Subcutaneous abdominal adipose tissue (tissue), 5 donors: ENCODE results near the gene HBG2.

Experiments used
- H3K27ac ChIP-seq: one replicate; pipeline ENCODE4 v1.7.0; 2013; ENCODE audit warnings: low read depth, mild to moderate bottlenecking, inconsistent platforms, low read length, moderate library complexity
- H3K27me3 ChIP-seq, 5 donors: one replicate each; pipeline ENCODE4 v1.7.0; 2013; ENCODE audit warnings: low read length in 5 of 5, inconsistent platforms in 1 of 5; ENCODE audit not compliant: control insufficient read depth in 5 of 5, insufficient read depth in 4 of 5
- H3K36me3 ChIP-seq, 5 donors: one replicate each; pipeline ENCODE4 v1.7.0; 2013; ENCODE audit warnings: low read length in 5 of 5; ENCODE audit not compliant: control insufficient read depth in 5 of 5, insufficient read depth in 5 of 5
- H3K4me1 ChIP-seq, 5 donors: one replicate each; pipeline ENCODE4 v1.7.0; 2013; ENCODE audit warnings: low read length in 5 of 5, mild to moderate bottlenecking in 3 of 5, moderate library complexity in 1 of 5; ENCODE audit not compliant: control insufficient read depth in 5 of 5, insufficient read depth in 5 of 5
- H3K4me3 ChIP-seq, 5 donors: one replicate each; pipeline ENCODE4 v1.7.0; 2013; ENCODE audit warnings: low read length in 5 of 5, low read depth in 1 of 5
- H3K9ac ChIP-seq, 5 donors: one replicate each; pipeline ENCODE4 v1.7.0; 2013; ENCODE audit warnings: low read length in 5 of 5, mild to moderate bottlenecking in 4 of 5, moderate library complexity in 3 of 5
- H3K9me3 ChIP-seq, 5 donors: one replicate each; pipeline ENCODE4 v1.7.0; 2013; ENCODE audit warnings: low read length in 5 of 5; ENCODE audit not compliant: control insufficient read depth in 5 of 5
- donor health status: healthy.
- donor health status: healthy.
- donor health status: healthy.
- donor health status: healthy.
- donor health status: healthy.

Gene HBG2

DNA sequence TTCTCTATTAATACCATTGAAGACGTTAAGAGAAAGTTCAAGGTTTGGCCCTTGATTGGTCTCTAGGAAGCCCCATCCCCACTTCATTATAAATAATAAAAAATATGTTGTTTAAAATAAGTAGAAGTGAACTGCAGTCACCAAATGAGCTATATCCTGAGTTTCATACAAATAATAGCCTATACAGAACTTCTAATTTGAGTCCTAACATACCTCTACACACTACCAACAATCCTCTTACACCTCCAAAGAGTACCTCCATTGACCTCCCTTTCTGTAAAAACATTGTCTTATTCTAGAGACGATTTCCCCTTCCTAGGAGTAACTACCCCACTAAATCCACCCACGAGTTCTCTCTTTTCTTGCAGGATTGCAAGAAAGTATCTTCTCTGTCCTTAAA lies 13.1 kb downstream of the HBG2 start:
- Histone ChIP-seq H3K27ac (no peak overlapping the region), H3K9me3 (no peaks in the 10 kb centered on the region), H3K4me1 (no peaks in the 10 kb centered on the region), H3K4me3 (no peak overlapping the region), H3K27me3 (peaks cover 0 to 6% (median 0%) of the 10 kb centered on the region in 5 donors), H3K36me3 (no peaks in the 10 kb centered on the region), H3K9ac (no peak overlapping the region)

DNA sequence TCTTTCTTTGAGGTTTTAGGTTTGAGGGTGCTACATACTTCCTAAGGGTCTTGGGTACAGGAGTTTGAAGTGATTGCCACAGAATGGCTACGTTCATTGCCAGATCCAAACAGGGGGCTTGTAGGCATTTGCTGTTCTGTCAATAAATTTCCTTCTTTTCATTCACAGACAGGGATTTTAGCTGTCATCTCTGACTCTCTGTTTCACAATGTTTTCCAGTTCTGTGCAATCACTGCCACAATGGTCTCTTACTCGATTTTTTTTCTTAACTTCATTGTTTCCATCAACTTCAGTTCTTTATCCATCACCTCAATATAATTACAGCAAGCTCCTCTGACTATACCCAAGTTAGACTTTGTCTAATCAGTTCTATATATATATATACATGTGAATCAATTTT lies 14.1 kb downstream of the HBG2 start:
- Histone ChIP-seq H3K27me3 (peaks cover 0 to 6% (median 0%) of the 10 kb centered on the region in 5 donors), H3K36me3 (no peaks in the 10 kb centered on the region), H3K4me3 (no peak overlapping the region), H3K27ac (no peak overlapping the region), H3K9ac (no peak overlapping the region), H3K9me3 (no peaks in the 10 kb centered on the region), H3K4me1 (no peaks in the 10 kb centered on the region)

DNA sequence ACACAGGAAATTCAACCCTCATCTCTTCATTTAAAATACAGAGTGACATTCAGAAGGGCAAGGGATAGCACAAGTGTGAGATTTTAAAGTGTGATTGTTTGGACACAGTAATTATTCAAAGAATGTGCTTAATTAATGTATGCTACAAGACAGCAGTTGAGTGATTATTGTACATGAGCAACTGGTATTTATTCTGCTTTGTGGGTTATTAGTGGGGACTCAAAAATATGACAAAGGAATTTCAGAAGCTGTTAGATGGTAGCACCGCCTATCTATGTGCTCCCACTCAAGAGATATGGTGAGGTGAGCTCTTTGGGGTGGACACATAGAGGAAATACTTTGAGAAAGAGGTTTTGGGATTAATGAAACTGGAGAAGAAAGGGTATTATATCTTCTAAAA lies 14.5 kb downstream of the HBG2 start:
- Histone ChIP-seq H3K27me3 (peaks cover 0 to 6% (median 0%) of the 10 kb centered on the region in 5 donors), H3K4me3 (no peak overlapping the region), H3K9me3 (no peaks in the 10 kb centered on the region), H3K36me3 (no peaks in the 10 kb centered on the region), H3K27ac (no peak overlapping the region), H3K9ac (no peak overlapping the region), H3K4me1 (no peaks in the 10 kb centered on the region)

DNA sequence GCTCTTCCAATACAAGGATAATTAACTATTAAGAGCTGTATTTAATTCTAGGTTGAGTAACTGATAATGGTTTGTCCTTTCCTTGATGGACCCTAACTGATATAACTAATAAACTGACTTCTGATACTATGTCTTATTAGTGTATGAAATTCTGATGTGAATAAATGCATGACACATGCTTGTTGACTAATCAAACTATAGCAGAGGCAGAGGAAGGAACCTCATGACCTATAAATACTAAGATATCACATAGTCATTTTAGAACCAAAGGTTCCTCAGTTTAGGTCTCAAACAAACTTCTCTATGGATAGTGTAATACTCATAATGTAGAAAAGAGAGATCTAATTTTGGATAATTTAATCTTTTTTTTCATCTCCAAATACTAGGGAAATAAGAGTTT lies 15.5 kb downstream of the HBG2 start:
- H3K36me3 ChIP-seq: no peaks in the 10 kb centered on the region
- H3K27ac ChIP-seq: no peak overlapping the region
- H3K4me1 ChIP-seq: no peaks in the 10 kb centered on the region
- no peak overlapping the region for H3K9ac ChIP-seq
- H3K27me3 ChIP-seq: peaks cover 0 to 6% (median 0%) of the 10 kb centered on the region in 5 donors
- no peak overlapping the region for H3K4me3 ChIP-seq
- no peaks in the 10 kb centered on the region for H3K9me3 ChIP-seq

DNA sequence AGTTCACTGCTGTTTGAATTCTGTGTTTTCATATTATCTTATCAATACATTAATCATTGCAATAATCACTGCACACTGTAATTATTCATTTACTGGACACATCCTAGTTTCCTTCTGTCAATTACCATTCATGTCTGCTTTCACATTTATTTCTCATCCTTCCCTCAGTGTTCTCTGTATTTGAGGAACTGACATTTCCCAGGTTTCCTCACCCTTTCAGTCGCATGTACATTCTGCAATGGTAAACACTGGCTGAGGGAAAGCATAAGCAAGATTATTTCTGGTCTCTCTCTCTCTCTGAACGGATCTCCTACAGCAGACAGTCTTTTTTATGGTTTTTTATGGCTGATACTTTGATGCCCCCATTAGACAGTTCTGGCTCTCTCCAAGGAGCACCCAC lies 16.1 kb downstream of the HBG2 start:
- H3K27ac ChIP-seq: no peak overlapping the region
- H3K4me1 ChIP-seq: no peaks in the 10 kb centered on the region
- no peaks in the 10 kb centered on the region for H3K9me3 ChIP-seq
- H3K27me3 ChIP-seq: peaks cover 0 to 6% (median 0%) of the 10 kb centered on the region in 5 donors
- no peak overlapping the region for H3K4me3 ChIP-seq
- H3K36me3 ChIP-seq: no peaks in the 10 kb centered on the region
- no peak overlapping the region for H3K9ac ChIP-seq

DNA sequence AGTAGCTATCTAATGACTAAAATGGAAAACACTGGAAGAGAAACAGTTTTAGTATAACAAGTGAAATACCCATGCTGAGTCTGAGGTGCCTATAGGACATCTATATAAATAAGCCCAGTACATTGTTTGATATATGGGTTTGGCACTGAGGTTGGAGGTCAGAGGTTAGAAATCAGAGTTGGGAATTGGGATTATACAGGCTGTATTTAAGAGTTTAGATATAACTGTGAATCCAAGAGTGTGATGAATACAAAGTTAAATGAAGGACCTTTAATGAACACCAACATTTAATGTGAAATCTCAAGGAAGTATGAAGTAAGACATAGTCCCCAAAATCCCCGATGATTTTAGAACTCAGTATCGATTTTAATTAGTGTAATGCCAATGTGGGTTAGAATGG lies 17.2 kb downstream of the HBG2 start:
- H3K9ac ChIP-seq: no peak overlapping the region
- no peak overlapping the region for H3K27ac ChIP-seq
- H3K4me1 ChIP-seq: no peaks in the 10 kb centered on the region
- H3K9me3 ChIP-seq: no peaks in the 10 kb centered on the region
- no peaks in the 10 kb centered on the region for H3K36me3 ChIP-seq
- H3K27me3 ChIP-seq: no peaks in the 10 kb centered on the region
- H3K4me3 ChIP-seq: no peak overlapping the region

DNA sequence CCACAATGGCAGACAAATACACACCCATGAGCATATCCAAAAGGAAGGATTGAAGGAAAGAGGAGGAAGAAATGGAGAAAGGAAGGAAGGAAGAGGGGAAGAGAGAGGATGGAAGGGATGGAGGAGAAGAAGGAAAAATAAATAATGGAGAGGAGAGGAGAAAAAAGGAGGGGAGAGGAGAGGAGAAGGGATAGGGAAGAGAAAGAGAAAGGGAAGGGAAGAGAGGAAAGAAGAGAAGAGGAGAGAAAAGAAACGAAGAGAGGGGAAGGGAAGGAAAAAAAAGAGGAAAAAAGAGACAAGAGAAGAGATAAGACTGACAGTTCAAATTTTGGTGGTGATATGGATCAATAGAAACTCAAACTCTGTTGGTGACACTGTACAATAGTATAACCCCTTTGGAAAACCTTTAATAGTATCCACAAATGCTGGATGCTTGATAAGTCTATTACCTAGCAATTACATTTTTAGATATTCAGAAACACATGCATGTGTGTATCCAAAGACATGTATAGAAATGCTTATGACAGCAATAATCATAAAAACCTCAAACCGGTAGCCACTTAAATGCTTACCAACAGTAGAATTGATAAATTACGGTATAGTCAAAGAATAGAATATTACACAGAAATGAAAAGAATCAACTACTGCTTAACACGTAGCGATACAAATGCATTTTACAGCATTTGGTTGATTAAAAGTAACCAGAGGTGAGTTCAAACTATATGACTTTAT lies 19.1 kb downstream of the HBG2 start:
- no peaks in the 10 kb centered on the region for H3K36me3 ChIP-seq
- H3K27me3 ChIP-seq: no peaks in the 10 kb centered on the region
- H3K4me3 ChIP-seq: no peak overlapping the region
- no peaks in the 10 kb centered on the region for H3K9me3 ChIP-seq
- no peak overlapping the region for H3K27ac ChIP-seq
- H3K9ac ChIP-seq: no peak overlapping the region
- no peaks in the 10 kb centered on the region for H3K4me1 ChIP-seq

DNA sequence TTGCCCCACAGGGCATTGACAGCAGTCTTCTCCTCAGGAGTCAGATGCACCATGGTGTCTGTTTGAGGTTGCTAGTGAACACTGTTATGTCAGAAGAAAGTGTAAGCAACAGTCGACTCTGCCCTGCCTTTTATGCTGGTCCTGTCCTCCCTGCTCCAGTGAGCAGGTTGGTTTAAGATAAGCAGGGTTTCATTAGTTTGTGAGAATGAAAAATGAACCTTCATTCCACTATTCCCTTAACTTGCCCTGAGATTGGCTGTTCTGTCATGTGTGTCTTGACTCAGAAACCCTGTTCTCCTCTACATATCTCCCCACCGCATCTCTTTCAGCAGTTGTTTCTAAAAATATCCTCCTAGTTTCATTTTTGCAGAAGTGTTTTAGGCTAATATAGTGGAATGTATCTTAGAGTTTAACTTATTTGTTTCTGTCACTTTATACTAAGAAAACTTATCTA lies 20.2 kb downstream of the HBG2 start, which contains the start of gene HBD:
Gene HBD, minus strand, starts transcription at position 103 of the 454 bp plus-strand sequence. Its CDS starts 50 bp downstream, at position 53.
- H3K9me3 ChIP-seq: no peaks in the 10 kb centered on the region
- H3K9ac ChIP-seq: no peak within 1 kb of the TSS
- no peaks in the 10 kb centered on the region for H3K27me3 ChIP-seq
- no peak within 1 kb of the TSS for H3K4me3 ChIP-seq
- no peaks in the 10 kb centered on the region for H3K4me1 ChIP-seq
- H3K27ac ChIP-seq: no peak within 1 kb of the TSS
- H3K36me3 ChIP-seq: no peaks in the 10 kb centered on the region

DNA sequence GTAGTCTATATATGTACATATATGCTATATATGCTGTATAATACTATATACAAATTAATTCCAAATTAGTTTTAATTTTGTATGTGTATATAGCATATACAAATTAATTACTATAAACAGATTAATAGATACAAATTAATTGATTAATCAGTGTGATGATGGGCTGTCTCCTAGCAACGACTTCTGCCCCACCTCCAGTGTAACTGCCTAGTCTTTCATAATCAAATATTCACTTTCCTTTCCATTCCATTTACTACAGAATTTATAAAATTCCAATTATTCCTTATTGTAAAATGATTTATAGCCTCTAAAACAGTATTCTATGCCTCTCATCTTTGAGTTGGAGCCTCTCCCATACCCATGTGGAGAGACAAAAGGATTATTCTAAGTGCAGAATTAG lies 21.3 kb downstream of the HBG2 start:
- no peak overlapping the region for H3K9ac ChIP-seq
- H3K4me3 ChIP-seq: no peak overlapping the region
- H3K4me1 ChIP-seq: no peaks in the 10 kb centered on the region
- no peaks in the 10 kb centered on the region for H3K27me3 ChIP-seq
- no peaks in the 10 kb centered on the region for H3K9me3 ChIP-seq
- H3K27ac ChIP-seq: no peak overlapping the region
- no peaks in the 10 kb centered on the region for H3K36me3 ChIP-seq

DNA sequence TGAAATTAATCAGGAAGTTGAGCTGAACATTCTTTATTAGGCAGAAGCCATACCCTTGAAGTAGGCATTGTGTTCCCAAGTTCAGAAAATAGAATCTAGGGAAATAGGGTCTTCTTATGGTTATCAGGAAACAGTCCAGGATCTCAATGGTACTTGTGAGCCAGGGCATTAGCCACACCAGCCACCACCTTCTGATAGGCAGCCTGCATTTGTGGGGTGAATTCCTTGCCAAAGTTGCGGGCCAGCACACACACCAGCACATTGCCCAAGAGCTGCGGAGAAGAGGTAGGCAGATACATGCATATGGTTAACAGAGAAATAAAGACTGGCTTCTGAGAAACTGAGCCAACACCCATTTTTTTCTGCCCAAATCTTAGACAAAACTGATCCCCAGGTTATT lies 21.8 kb downstream of the HBG2 start:
- no peaks in the 10 kb centered on the region for H3K27me3 ChIP-seq
- H3K36me3 ChIP-seq: no peaks in the 10 kb centered on the region
- no peak overlapping the region for H3K4me3 ChIP-seq
- no peaks in the 10 kb centered on the region for H3K9me3 ChIP-seq
- H3K9ac ChIP-seq: no peak overlapping the region
- no peaks in the 10 kb centered on the region for H3K4me1 ChIP-seq
- H3K27ac ChIP-seq: no peak overlapping the region
